HTR-8/SVneo (cell line): ENCODE data around the gene CHRNA9.

Source experiments
- DNase-seq: peaks from one replicate; pipeline ENCODE4 v3.0.0; 2011; ENCODE audit warnings: low spot score, mixed read lengths; ENCODE audit not compliant: insufficient read length
- FAIRE-seq: peaks from 2 replicates; lab custom pipeline; 2011; peaks lifted over from hg19 to GRCh38; lab: Jason Lieb, UNC

Gene CHRNA9

DNA sequence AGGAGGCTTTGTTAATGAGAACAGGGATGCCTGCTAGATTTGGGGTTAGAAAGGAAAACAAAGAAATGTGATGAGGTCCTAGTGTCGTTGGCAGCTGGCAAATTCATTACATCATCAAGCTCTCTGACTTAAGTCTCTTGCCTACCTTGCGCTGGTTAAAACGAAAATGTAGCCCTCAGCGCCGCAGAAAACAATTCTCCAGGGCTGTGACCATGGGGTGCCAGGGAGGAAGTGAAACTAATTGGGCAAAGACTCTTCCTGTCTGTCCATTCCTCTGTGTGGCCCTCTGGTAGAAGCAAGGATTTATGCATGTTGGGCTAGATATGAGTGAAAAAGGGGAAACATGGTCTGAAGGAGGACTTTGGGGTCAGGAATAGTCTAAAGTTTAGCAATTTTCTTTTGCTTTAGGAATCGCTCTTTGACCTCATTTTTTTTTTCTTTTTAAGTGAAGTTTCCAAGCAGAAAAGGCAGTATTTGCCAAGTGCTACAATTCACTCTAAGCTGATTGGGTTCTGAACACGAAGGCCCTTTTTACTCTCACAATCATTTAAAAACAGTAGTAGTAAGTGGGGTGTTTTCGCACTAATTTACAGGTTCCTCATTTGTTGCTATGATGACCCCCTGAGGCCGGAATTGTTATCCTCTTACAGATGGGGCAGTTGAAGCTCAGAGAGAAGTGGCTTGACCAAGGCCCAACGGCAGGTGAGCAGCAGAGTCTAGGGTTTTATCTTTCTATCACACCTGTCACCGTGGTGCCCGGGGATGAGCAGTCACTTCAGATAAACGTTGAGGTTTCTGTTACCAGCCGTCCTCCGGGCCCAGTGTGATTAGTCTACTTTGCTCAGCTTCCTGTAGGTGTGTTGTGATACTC lies 27.3 kb upstream of the CHRNA9 start:
- no peak for FAIRE-seq
- no peak for DNase-seq

GRCh38 chr4:40308528-40309122 lies 26.5 kb upstream of the CHRNA9 start:
- no peak for FAIRE-seq

GRCh38 chr4:40309250-40309774 lies 25.8 kb upstream of the CHRNA9 start:
- DNase-seq (peak; percentile 75), FAIRE-seq (no peak)

More at GRCh38 chr4:40308528-40309122, 26.5 kb upstream of the CHRNA9 start:
- no peak for DNase-seq

DNA sequence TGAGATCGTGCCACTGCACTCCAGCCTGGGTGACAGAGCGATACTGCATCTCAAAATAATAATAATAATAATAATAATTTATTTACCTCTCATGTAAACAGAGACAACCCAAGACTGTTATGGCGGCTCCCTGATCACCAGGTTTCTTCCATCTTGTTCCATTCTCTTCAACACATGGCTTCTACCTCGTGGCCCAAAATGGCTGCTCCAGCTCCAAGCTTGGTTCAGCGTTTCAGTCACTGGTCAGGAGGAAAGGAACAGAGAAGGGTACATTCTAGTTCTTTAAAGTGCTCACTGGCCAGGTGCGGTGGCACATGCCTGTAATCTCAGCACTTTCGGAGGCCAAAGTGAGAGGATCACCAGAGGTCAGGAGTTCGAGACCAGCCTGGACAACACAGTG lies 24.9 kb upstream of the CHRNA9 start:
- DNase-seq (no peak), FAIRE-seq (no peak)

- FAIRE-seq (no peak), DNase-seq (no peak)
Measured at GRCh38 chr4:40311811-40312346, 23.3 kb upstream of the CHRNA9 start.

- DNase-seq = no peak
- FAIRE-seq = no peak
Measured at GRCh38 chr4:40314951-40315350, 20.2 kb upstream of the CHRNA9 start.

DNA sequence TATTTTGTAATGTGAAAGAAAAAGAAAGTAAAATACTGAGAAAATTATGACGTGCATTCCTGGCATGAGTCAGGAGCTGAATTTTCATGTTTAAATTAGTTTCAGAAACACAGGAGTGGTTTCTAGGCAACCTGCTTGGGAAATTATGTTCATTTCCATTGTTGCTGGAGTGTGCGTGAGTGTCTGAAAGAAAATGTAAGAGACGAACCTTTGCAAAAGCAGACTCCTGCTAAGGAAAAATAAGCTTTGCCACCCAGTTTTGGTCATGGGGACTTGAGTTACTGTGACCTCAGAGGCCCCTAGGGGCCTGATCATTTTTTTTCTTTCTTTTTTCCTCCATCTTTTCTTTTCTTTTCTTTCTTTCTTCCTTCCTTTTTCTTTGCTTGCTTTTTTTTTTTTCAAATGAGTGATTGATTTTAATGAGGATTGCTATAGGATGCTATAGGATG lies 18.8 kb upstream of the CHRNA9 start:
- FAIRE-seq (no peak), DNase-seq (no peak)

- no peak for FAIRE-seq
- peak; percentile 64 for DNase-seq
Measured at GRCh38 chr4:40316782-40317635, 18.1 kb upstream of the CHRNA9 start.

DNA sequence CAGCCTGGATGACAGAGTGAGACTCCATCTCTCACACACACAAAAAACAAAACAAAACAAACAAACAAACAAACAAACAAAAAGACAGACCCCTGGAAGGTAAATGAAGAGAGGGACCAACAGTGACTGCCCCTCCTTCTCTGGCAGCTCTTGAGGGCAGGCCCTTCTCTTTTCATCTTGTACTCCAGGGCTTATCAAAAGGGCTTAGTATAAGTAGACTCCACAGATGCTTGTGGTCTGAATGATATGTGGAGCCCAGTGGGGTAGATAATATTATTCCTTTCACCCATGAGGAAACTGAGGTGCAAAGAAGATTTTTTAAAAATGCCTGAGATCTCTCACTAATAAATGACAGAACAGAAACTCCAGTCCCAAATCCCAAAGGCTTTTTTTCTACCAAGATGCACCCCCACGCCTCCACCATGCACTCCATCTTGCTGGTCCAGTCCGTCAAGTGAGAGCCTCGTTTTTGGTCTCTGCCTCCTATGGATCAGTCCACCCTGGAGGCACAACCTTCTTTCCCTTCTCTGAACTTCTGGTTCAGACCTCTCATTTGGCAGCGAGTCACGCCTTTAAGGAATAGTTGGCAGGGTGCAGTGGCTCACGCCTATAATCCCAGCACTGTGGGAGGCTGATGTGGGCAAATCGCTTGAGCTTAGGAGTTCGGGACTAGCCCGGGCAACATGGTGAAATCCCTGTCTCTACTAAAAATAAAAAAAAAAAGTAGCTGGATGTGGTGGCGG lies 17.0 kb upstream of the CHRNA9 start:
- FAIRE-seq (no peak), DNase-seq (no peak)

DNA sequence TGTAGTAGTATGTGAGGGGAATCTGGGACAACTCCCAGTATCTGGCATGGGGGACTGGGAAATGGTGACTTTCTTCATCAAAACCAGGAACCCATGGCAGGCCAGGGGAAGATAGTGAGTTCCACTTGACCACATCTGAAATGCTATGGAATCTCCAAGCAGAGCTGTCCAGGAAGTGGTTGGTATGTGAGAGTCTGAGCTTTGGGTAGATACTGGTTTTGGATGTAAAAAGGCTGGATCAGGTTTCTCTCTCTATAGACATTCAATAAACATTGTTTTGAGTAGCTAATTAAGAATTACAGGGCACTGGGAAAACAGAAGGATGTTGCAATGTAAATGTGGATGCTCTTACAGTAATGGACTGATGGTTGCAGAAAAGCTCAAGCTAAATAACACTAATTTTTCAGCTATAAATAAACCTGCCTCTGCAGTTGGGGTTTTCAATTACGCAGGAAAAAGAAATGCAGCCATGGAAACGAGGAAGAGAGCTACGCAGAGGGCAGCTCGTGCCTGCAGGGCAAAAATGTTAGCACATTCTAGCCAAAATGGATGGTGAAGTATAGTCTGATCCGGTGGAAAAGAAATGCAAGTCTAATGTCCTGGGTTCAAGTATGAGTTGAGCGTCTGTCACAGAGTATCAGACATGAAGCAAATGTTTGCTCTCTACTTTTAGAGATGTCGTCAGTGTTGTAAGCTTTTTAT lies 13.4 kb upstream of the CHRNA9 start:
- DNase-seq (peak; percentile 37), FAIRE-seq (no peak)

DNA sequence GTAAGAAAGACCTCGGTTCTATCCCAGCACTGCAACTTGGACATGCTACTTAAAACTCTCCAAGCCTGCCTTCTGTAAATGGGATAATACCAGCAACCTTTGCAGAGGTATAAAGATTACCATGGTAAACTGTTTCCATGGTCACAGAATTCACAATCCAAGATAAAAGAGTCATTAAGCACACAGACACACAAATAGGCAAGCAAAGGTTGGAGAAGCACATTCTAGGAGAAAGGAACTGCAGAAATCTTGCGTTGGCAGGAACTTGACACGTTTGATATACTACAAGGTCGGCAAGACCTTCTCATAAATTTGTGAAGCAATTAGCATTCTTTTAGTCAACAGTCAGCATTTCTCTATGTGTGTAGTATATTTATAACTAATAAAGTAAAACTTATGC lies 12.3 kb upstream of the CHRNA9 start:
- no peak for DNase-seq
- FAIRE-seq = no peak

DNA sequence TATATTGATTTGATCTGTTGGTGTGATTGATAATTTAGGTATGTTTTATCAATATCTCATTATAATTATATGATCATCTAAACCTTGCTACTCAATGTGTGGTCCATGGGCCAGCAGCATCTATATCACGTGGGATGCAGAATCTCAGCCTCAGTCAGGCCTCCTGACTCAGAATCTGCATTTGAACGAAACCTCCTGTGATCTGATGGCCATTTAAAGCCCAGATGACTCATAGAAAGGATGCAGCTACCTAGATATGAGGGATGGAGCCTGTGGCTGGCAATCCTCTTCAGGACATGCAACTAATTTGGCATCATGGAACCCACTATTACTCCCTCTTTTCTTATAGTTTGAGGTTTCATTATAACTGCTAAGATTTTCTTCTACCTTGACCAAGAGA lies 11.3 kb upstream of the CHRNA9 start:
- DNase-seq (no peak), FAIRE-seq (no peak)

DNA sequence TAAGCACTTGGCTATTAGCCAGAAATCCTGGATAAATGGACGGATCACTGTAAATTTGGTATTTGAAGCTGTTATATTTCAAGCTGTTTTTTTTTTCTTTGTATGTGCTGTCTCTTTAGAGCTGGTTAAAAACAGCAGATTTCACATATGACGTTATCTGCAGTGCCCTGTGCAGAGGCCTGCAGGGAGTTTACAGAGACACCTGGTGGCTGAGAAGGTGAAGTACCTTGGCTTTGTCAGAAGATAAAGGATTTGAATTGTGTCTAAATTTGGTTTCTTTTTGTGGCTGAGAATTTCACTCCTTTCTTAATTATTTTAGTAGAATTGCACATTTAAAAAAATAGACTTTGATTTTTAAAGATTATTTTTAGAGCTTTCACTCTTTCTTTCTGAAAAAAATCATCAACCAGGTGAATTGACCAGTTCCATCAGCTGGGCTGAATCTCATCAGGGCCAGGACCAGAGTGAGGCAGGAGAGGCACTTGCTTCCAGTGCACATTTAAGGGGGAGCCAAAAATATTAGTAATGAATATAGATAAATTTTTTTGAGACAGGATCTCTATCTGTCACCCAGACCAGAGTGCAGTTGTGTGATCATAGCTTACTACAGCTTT lies 9.6 kb upstream of the CHRNA9 start:
- DNase-seq = peak; percentile 74
- no peak for FAIRE-seq

GRCh38 chr4:40327340-40327739 lies 7.8 kb upstream of the CHRNA9 start:
- DNase-seq = no peak
- FAIRE-seq = no peak

- no peak for FAIRE-seq
- no peak for DNase-seq
Measured at GRCh38 chr4:40328383-40328782, 6.8 kb upstream of the CHRNA9 start.

DNA sequence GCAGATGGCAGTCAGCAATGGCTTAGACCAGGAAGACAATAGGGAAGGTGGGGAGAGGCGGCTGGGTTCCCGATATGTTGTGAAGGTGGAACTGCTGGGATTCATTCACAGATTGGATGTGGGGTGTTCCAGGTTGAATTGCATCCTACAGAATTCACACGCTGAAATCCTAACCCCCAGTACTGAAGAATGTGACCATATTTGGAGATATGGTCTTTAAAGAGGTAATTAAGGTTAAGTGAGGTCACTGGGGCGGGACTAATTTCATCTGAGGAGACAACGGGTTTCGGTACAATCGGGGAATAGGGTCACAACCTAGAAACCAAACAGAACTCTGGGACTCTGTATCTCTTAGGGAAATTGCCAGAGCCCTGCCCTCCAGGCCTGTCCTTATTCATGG lies 5.3 kb upstream of the CHRNA9 start:
- no peak for FAIRE-seq

GRCh38 chr4:40330536-40330935 lies 4.6 kb upstream of the CHRNA9 start:
- DNase-seq (no peak), FAIRE-seq (no peak)

More for the DNA sequence above, 5.3 kb upstream of the CHRNA9 start:
- DNase-seq = no peak

DNA sequence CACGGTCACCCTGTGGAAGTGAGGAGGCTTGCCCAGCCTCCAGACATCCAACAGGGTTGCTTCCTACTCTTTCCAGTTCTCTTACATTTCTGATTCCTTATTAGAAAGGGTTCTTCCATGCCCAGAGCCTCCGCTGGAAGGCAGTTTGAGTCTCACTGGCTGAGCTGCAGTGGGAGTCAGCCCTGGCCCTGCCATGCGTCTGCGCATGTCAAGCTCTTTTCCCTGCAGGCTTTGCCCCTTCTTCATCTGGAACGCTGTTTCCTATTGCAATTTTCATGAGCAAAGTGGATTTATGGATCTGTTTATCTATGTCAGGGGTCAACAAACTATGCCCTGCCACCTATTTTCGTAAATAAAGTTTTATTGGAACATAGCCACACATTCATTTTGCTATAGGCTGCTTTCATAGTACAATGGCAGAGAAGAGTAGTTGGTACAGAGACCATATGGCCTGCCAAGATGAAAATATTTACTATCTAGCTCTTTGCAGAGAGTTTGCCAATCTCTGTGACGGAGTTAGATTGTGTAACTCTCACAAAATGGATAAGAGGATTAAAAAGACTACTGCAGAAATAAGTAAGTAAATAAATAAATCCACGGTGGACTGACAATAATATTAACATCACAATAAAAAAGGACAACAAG lies 3.9 kb upstream of the CHRNA9 start:
- FAIRE-seq (no peak), DNase-seq (no peak)
